IPS DF 4.7 (cell line): Measurements from ENCODE around the gene DIS3L2.

Experiments used
- DNase-seq: peaks from one replicate; pipeline ENCODE4 v3.0.0-alpha.2; 2013; ENCODE audit warnings: low spot score; ENCODE audit errors: extremely low read depth

DIS3L2 gene

DNA sequence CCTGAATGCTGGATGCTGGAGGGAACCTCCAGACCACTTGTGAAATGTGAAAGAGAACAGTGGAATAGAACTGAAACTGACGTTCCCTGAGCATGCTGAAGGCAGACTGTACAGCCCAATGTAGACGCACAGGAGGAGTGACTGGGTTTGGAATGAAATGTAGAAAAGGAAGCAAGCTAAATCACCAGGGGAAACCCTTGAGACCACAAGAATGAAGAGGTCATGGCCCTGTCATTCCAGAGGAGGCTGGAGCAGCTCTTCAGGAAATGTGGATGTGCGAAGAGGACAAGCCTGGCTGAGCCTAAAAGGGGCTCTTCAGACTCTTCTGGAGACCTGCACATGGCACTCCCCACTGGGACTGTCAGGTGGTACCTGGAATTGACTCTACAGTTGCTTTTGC is 298.6 kb downstream of the DIS3L2 start:
- DNase-seq = no peak

DNA sequence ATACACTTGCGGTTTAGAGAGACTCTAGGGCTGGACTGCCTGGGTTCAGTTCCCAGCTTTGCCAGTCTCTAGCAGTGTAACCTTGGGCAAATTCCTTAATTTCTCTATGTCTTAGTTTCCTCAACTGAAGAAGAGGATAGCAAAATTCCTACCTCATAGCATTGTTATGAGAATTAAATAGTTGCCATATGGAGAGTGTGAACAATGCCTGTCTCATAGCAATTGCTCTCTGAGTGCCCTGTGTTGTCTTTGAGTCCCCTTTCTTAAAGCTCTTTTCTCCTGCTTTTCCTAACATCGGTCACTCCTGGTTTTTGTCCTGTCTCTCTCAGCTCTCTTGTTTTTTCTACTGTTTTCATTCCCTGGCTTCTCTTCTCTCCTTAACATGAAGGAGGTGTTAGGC is 300.3 kb downstream of the DIS3L2 start:
- DNase-seq = no peak

DNA sequence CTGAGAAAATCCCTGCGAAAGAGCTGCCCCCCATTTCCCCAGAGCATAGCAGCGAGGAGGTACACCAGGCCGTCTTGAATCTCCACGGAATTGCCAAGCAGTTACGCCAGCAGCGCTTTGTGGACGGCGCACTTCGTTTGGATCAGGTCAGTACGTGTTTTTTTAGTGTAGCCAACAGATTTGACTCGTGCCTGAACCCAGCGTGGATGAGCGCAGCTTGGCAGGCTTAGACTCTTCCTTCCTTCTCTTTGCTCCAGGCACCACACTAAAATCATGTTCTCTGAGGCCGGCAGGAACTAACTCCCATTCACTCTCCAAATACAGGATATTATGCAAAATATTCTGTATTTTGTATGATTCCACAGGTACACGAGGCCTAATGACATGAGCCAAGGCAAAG is 301.8 kb downstream of the DIS3L2 start:
- no peak for DNase-seq

DNA sequence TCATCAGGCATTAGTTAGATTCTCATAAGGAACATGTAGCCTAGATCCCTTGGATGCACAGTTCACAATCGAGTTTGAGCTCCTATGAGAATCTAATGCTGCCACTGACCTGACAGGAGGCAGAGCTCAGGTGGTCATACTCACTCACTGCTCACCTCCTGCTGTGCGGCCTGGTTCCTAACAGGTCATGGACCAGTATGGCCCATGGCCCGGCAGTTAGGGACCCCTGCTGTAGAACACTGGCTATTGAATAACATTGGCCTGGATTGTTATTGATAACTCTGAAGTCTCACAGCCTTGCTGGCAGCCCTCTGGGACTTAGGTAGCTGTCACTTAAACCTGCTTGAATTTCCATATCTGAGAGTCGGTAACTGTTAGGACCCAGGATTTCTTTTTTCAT is 302.6 kb downstream of the DIS3L2 start:
- DNase-seq = no peak

DNA sequence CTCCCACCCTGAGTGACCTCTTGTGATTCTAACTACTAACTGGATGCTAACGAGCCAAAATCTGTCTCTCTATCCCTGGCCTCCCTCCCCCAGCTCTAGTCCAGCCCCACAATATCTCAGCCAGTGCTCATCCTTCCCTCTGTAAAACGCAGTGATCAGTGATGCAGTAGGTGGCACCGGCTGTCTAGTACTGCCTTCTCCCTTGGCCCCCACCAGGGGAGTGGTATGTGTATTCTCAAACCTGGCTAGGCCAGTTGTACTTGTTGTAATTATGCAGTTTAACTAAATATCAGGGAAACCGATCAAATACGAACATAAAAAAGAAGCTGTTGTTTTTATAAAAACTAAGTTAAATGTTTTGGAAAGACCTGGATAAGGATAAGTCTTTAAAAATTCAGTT is 303.8 kb downstream of the DIS3L2 start:
- DNase-seq = no peak

DNA sequence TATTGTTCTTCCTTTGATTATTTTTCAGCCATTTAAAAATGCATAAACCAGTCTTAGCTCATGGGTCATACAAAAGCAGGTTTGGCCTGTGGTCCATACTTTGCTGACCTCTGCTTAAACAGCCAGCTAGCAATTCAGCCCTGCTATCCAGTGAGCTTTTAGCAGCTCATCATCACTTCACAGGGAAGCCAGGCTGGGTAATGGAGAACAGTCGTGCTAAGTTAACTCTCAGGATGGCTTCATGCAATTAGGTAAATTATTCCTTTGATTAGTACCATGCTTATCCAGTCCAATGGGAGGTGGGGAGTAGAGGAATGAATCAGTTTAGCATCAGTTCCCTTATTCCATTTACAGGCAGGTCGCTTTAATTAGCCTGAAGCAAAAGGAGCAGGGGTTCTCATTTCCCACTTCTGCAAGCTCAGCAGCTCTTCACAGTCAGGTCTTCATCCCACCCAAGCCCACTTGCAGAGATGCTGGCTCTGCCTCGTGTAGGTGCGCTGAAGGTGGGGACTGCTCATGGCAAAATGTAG is 307.2 kb downstream of the DIS3L2 start:
- no peak for DNase-seq

DNA sequence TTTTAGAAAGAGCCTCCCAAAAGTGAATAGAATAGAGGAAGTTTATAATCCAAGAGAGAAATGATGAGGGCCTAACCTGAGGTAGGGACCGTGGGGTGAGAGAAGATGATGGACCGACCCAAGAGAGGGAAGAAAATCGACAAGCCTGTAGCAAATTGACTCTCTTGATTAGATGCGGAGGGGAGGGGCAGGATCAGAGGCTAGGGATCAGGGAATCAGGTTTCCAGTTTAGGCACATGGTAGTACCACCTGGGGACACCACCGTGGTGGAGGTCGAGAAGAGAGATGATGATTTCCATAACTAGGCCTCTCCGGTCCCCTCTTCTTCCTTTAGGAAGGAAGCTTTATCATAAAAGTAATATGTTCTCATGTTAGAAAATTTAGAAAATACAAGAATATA is 308.4 kb downstream of the DIS3L2 start:
- DNase-seq = no peak

DNA sequence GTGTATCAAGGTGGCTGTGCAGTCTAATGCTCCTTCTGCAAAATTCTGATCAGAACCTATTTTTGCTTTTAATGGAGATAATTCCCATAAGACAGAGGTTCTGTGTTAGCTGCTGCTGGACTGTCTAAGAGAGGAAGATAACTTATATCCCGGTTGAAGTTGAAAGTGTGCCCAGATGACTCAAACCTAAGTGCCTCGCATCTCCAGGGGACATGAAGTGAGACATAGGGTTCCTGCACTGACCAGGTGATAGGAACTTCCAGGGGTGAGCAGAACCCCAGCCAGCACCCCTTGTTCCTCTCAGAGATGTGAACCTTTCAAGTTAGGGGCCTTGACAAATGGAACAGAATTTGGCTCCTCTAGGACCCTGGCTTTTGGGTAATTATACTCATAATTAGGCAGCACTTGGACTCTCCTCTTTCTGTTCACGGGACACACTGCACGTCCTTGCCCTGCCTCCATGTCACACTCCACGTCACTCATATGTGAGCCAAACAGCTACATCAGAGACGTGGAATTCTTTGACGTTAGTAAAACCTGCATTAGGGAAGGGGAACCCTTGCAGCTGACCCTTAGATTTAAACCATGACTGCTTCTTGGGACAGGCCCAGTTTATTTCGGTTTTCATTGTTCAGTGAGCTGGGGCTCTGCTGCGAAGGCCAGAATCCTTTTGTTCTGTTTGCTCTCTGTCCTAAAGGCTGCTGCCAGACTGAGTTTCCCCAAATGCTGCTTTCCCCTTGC is 312.6 kb downstream of the DIS3L2 start:
- no peak for DNase-seq

DNA sequence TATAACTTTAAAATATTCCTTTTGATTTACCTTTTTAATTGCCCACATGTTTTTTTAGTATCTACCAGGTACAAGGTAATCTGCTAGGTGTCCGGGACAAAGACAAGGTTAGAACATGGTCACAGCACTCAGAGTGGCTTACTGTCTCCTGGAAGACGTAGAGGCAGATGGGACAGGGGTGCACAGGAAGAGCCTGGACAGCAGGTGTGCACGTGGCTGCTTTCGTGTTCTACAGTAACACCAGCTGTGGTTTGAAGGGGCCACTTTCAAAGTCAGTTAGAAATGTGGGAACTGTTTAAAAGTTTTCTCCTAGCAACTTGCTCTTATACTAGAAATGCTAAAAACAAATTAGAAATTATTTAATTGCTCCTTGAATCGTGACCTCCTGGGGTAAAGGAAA is 314.2 kb downstream of the DIS3L2 start:
- no peak for DNase-seq

DNA sequence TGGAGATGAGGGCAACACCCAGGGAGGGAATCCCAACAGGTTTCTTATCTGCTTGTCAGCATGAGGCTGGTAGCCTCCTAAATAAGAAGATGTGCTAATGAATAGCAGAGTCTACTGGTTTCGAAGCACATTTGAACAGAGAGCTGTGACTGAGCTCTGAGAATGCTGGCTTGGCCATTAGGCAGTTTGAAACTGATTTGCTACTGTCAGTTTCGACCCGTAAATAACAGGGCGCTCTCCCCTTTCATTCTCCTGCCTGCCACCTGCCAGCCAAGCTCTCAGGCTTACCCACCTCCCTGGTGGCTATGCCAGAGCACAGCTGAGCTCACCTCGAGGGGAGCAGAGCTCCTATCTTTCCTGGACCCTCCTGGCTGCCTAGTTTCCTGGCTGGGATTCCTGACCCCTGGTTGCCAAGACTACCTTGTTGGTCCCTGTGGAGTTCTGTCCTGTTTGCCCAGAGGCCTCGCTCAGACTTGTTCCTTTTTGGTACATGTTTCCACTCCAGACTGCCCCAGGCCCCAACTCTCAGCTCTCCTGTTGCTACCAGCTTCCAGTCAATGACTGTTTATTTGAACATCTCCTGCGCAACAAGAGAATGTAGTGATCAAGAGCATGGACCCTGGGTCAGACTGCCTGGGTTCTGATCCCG is 314.7 kb downstream of the DIS3L2 start:
- DNase-seq = no peak

DNA sequence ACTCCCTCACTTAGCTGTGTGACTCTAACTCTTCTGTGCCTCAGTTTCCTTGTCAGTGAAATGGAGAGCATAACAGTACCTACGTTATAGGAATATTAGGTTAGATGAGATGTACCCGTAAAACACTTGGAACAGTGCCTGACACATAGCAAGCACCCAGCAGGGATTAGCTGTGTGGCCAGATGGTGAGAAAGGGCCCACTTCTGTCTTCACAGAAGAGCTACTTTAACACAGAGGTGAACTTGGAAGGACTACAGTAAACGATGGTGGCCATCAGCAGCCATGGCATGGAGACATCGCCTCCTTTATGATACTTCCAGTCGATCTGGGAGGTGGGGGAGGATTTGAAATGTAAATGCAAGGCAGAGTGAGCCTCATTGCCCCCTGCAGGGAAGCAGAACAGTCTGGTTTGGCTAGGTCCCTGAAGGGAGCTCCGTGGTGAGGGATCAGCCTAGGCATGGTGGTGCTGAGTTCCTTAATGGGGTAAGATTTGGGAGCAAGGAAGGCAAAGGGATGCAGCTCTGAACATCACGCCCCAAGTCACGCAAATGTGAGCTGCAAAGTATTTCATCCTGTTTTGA is 315.3 kb downstream of the DIS3L2 start:
- DNase-seq = no peak

DNA sequence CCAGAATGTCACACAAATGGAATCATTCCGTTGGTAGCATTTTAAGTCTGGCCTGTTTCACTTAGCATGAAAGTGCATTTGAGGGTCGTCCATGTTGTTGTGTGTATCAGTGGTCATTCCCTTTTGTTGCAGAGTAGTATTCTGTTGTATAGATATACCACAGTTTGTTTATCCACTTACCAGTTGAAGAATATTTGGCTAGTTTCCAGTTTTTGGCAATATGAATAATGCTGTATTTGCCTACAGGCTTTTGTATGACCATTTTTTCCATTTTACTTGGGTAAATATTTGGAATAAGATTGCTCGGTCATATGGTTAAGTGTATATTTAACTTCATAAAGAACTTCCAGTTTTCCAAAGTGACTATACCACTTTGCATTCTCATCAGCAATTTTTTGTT is 317.0 kb downstream of the DIS3L2 start:
- DNase-seq = no peak

DNA sequence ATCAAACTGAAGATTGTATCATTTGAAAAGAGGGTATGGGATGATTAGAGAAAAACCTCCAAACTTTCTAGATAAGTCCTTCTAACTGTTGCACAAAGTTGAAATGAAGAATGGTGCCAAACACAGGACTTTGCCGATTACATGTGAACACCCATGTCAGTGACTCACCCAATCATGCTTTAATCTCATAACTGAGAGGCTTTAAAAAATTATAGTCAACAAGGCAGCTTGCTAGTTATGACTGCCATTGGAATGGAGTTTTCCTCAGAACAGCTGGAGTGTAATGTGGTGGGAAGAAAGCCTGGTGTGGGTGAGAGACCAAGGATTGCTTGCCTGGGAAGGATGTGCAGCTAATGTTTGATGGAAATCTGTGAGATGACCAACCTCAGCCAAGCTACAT is 318.8 kb downstream of the DIS3L2 start:
- DNase-seq = no peak

DNA sequence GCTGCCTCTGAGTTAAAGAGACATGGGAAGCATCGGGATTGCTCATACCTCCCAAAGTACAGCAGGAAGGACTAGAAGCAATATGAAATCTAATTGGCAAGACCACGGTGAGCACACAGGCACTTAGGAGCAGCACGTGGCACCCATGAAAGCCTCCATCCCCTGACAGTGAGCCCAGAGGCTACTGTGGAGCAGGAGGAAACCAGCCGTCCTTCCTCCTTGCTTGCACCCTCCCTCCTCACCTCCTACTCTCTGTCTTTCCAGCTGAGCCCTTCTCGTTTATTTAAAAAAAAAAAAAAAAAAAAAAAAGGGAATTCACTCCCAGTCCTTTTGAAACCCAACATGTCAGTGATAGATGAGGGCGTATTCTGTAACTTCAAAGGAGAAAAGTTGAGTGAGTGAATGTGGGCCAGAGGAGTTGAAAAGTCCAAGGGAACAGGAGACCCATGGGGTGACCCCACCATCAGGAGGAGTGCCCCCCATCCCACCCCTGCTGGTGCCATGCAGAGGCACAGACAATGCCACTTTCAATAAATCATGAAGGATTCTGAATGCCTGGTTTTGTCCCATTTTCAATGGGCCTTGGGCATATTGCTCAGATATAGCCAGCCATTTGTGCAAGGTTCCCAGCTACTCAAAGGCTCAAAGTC is 320.5 kb downstream of the DIS3L2 start:
- no peak for DNase-seq

DNA sequence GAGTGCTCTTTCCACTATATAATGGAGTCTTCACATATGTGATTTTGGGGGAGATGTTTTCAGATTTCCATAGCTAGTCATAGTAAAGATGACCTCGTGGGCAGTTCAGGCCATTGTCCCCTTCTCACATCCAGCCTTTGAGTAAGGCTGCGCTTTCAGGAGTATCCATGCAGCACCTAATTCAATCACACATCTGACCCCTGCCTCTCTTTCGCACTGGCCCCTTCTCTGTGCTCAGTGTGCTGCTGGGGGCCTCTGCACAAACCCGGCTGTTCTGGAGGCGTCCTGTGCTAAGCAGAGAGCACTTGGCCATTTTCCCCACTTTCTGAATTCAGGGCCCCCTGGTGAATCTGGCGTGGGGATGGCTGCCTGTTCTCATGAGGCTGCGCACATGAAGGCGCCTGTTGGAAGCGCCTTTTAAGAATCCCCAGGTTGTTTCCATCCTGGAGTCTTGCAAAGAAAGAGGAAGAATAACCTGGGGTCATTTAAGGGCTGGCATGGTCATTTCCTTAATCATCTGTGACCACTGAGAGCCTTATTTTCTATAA is 321.1 kb downstream of the DIS3L2 start:
- no peak for DNase-seq

DNA sequence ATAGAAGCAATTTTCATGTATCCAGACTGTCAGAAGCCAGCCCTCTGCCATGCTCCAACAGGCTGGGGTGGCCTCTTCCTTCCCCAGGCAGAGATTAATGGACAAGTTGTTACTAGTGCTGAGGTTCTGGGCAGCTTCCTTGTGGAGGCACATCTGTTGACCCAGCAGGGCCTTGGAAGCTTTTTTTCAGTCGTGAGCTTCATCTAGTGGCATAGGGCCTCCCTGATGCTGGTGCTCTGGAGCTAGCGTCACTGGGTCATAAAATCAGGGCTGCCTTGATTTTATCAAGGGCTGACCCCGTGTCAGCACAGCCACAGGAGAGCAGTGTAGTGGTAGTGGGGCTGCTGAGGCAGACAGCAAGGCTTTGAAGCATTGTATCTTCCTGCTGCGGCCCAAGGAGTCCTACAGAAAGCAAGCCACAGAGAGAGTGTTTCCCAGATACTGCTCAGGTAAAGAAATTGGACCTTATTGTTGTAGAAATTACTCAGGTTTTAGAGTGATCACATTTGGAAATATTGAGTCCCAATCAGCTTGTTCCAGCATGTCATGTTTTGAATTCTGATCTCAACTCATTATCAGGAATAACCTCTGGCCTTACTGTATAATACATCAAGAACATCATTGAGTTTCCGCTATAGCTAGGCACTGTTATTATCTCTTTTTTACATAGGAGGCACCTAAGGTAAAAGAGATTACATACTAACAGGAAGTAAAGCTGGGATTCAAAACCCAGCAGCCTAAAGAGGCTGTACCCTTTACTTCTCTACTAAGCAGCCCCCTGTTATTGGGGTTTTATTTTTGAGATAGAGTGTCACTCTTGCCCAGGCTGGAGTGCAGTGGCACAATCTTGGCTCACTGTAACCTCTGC is 324.7 kb downstream of the DIS3L2 start:
- no peak for DNase-seq

DNA sequence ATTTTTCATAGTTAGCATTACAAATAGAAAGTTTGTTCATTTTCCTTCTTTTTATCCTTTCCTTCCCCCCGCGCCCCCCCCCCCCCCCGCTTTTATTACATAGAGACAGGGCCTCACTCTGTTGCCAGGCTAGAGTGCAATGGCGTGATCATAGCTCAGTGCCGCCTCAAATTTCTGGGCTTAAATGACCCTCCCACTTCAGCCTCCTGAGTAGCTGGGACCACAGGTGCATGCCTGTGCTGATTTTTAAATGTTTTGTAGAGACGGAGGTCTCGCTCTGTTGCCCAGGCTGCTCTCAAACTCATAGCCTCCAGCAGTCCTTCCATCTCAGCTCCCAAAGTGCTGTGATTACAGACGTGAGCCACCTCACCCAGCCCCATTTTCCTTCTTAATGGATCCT is 325.8 kb downstream of the DIS3L2 start:
- DNase-seq = no peak

DNA sequence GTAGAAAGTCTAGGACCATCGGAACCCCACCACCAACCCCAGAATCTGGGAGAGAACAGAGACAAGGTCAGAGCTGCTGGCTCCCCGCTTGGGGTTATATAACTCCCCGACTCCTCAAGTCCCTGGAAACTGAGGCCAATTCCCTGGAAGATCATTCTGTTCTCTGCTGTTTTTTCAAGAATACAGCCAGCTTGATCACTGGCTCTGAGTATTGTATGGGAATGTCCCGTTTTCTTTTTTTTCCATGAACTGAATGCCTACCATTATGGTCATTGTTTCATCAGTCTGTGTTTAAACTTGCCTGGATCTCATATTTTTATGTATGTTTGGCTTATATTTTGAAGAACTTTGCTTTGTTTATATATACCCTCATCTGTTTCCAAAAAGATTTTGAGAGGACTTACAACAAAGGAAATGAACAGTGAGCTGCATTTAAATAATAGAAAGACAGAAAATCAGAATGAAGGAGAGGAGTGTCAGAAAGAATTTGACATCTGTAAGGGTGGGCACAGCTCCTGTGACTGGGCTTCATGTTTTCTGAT is 327.0 kb downstream of the DIS3L2 start:
- no peak for DNase-seq

DNA sequence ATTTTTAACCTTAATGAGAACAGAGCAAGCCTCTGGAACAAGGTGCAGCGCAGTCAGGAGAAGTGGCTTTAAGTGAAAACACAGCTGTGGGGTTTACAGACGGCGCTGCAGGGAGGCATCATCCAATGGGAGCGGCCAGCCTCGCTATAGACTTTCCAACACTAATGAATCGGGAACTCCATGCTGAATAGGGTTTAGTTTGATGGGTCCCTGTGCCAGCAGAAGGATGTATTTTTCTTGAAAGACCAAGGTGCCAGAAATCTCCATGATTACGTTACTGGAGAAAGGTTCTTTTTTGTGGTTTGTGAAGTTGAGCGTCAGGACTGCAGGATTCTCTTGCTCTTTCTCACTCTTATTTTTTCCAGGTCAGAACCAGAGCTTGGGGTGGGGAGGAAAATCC is 329.2 kb downstream of the DIS3L2 start:
- no peak for DNase-seq

DNA sequence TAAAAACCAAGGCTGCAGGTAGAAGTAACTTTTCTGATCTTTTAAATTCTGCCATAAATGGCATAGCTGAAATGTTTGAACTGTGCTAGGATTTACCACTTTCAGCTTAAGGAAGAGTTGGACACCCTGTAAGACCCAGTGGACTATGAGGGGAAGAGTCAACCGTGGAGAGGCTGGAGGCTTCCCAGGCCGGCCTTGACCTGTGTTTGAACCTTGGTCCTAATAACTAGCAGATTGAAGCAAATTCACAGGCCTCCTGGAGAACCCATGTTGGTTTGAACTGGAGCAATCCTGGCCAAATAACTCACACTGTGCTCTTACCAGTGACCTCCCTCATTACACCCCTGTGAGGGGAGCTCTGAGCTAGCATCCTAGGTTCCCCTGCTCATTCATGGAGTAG is 329.8 kb downstream of the DIS3L2 start:
- no peak for DNase-seq
